ENCODE data around the gene C1R.

- TF ChIP-seq, protein P1, sequence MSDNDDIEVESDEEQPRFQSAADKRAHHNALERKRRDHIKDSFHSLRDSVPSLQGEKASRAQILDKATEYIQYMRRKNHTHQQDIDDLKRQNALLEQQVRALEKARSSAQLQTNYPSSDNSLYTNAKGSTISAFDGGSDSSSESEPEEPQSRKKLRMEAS (IDR thresholded peaks at IDR 0.05; ENCODE audit: low read depth, low read length): no peak
- TF ChIP-seq CTCF (IDR thresholded peaks at IDR 0.05; ENCODE audit: low read depth, low read length): no peak
- no peak for TF ChIP-seq POLR2A (IDR thresholded peaks at IDR 0.05; ENCODE audit: extremely low read depth, insufficient read length)
These were observed 17.3 kb upstream of the C1R start for GRCh38 chr12:7109572-7109920.

Data from NB4 (cell line).